CD4-positive, alpha-beta T cell treated with Interferon alpha-2 for 1 hour (primary cell): ENCODE data around the gene METTL18.
A peak's percentile ranks its signal among the peaks of the same experiment; 100 is the strongest.
"Not testable (repeated sequence)": the region's sequence is repeated elsewhere in the genome, so short reads cannot be mapped to it uniquely, and the experiment has no call there.

ENCODE experiments used
- DNase-seq, 2 donors: peaks; one replicate each; pipeline ENCODE4 v3.0.0-alpha.2; 2020 to 2022

METTL18 gene

GRCh38 chr1:169794530-169795416 lies at the start of gene METTL18:
Gene METTL18, minus strand, starts transcription at chr1:169794907. Its CDS starts 1,212 bp downstream, at chr1:169793695.
- DNase-seq: peak; percentile 92 to 94

- DNase-seq: no peak
Measured at GRCh38 chr1:169838942-169839341, 44.2 kb upstream of the METTL18 start.

GRCh38 chr1:169836198-169836597 lies 41.5 kb upstream of the METTL18 start:
- DNase-seq: no peak

- no peak for DNase-seq
Measured at GRCh38 chr1:169835647-169836046, 40.9 kb upstream of the METTL18 start.

- no peak for DNase-seq
Measured at GRCh38 chr1:169834869-169835268, 40.2 kb upstream of the METTL18 start.

- DNase-seq: no peak
Measured at GRCh38 chr1:169833179-169833901, 38.6 kb upstream of the METTL18 start.

- DNase-seq: no peak
Measured at GRCh38 chr1:169829671-169830070, 35.0 kb upstream of the METTL18 start.

GRCh38 chr1:169824153-169824552 lies 29.4 kb upstream of the METTL18 start:
- no peak for DNase-seq

- DNase-seq: no peak
Measured at GRCh38 chr1:169821500-169821899, 26.8 kb upstream of the METTL18 start.

GRCh38 chr1:169816617-169817016 lies 21.9 kb upstream of the METTL18 start:
- no peak for DNase-seq

- DNase-seq: no peak
Measured at GRCh38 chr1:169814265-169814664, 19.6 kb upstream of the METTL18 start.

- no peak for DNase-seq
Measured at GRCh38 chr1:169812131-169812530, 17.4 kb upstream of the METTL18 start.

- DNase-seq: not testable (repeated sequence)
Measured at GRCh38 chr1:169811418-169812035, 16.8 kb upstream of the METTL18 start.

GRCh38 chr1:169809370-169810095 lies 14.8 kb upstream of the METTL18 start:
- peak in 1 of 2 donors; percentile 62 for DNase-seq

- DNase-seq: no peak
Measured at GRCh38 chr1:169804941-169805340, 10.2 kb upstream of the METTL18 start.

- no peak for DNase-seq
Measured at GRCh38 chr1:169802888-169803287, 8.2 kb upstream of the METTL18 start.

- no peak for DNase-seq
Measured at GRCh38 chr1:169797281-169797680, 2.6 kb upstream of the METTL18 start.

GRCh38 chr1:169796274-169796810 lies 1.6 kb upstream of the METTL18 start:
- DNase-seq: no peak

- peak in 1 of 2 donors; percentile 14 for DNase-seq
Measured at GRCh38 chr1:169795687-169796086, 980 bp upstream of the METTL18 start.

- DNase-seq: no peak
Measured at GRCh38 chr1:169793730-169794129, 977 bp downstream of the METTL18 start.

- no peak for DNase-seq
Measured at GRCh38 chr1:169788402-169788801, 6.3 kb downstream of the METTL18 start.

- no peak for DNase-seq
Measured at GRCh38 chr1:169786974-169787373, 7.7 kb downstream of the METTL18 start.

GRCh38 chr1:169785267-169785666 lies 9.4 kb downstream of the METTL18 start:
- no peak for DNase-seq
